ENCODE results near the gene PARD3B. TPM values are rescaled to one million over a fixed set of nuclear protein-coding genes. Genes with fewer than 3 reads are reported as not detected.

The PARD3B gene
- total RNA-seq, 1 experiment from 2014 or later, result 6.4 TPM

- no peak overlapping the region for H3K9ac ChIP-seq (ENCODE audit: extremely low read depth, insufficient read length, low read length)
- no peak overlapping the region for H2BK5ac ChIP-seq (ENCODE audit: insufficient read length, low read length)
- no peaks in the 10 kb centered on the region for H3K27me3 ChIP-seq (ENCODE audit: insufficient read depth, low read length)
- no peaks in the 10 kb centered on the region for H3K9me3 Mint-ChIP-seq
- H4K91ac ChIP-seq (ENCODE audit: insufficient read length, low read depth, low read length), result no peak overlapping the region
- H3K14ac ChIP-seq (ENCODE audit: insufficient read depth, low read length), result no peak overlapping the region
- H4K5ac ChIP-seq (ENCODE audit: insufficient read length, low read depth, low read length), result no peak overlapping the region
- TF ChIP-seq CTCF (conservative IDR thresholded peaks at IDR 0.05), result no peak
- no peaks in the 10 kb centered on the region for H3K23me2 ChIP-seq (ENCODE audit: insufficient read length, low read depth, low read length, poor library complexity, severe bottlenecking)
- no peak overlapping the region for H2BK20ac ChIP-seq (ENCODE audit: low read depth, low read length, poor library complexity, severe bottlenecking)
- H3K79me2 ChIP-seq (ENCODE audit: insufficient read depth, low read length), result no peaks in the 10 kb centered on the region
- no peak overlapping the region for H2AK5ac ChIP-seq (ENCODE audit: insufficient read length, low read length)
- DNase-seq, result no peak
- no peak overlapping the region for H3K4ac ChIP-seq (ENCODE audit: low read depth, low read length)
- H3K9me3 ChIP-seq (ENCODE audit: control insufficient read depth, low read depth, low read length), result no peaks in the 10 kb centered on the region
- H3K4me3 Mint-ChIP-seq, result no peak overlapping the region
- no peak overlapping the region for H3T11ph ChIP-seq (ENCODE audit: low read length)
- no peak overlapping the region for H3K27ac ChIP-seq (ENCODE audit: insufficient read length, low read depth, low read length)
- H3K4me1 ChIP-seq (ENCODE audit: insufficient read depth, low read length), result no peaks in the 10 kb centered on the region
- H3K4me1 Mint-ChIP-seq, result no peaks in the 10 kb centered on the region
- no peaks in the 10 kb centered on the region for H4K20me1 ChIP-seq (ENCODE audit: control insufficient read depth, insufficient read depth, insufficient read length)
- H3K36me3 Mint-ChIP-seq (ENCODE audit: insufficient read depth in 1 of 3, low read depth in 3 of 3), result no peaks in the 10 kb centered on the region
- no CpG with 5 or more reads among the region's 3 CpGs for WGBS (ENCODE audit: extremely low coverage, insufficient read length, low lambda C conversion rate)
- no peak overlapping the region for H3K56ac ChIP-seq (ENCODE audit: insufficient read length, low read depth, low read length)
- H2BK15ac ChIP-seq (ENCODE audit: low read depth, low read length), result no peak overlapping the region
- H2BK120ac ChIP-seq (ENCODE audit: low read depth, low read length, poor library complexity, severe bottlenecking), result no peak overlapping the region
- H3K27me3 Mint-ChIP-seq (ENCODE audit: low read depth), result no peaks in the 10 kb centered on the region
- no peak overlapping the region; a peak in 1 of 7 replicates for H3K27ac Mint-ChIP-seq
- H2BK12ac ChIP-seq (ENCODE audit: insufficient read length, low read depth, low read length), result no peak overlapping the region
- no peak overlapping the region for H2AFZ ChIP-seq (ENCODE audit: low read length)
- no peak overlapping the region for H3K4me2 ChIP-seq (ENCODE audit: insufficient read depth, insufficient read length, low read length)
- H3K79me1 ChIP-seq (ENCODE audit: insufficient read depth, low read depth, low read length, poor library complexity, severe bottlenecking), result no peaks in the 10 kb centered on the region
- H3K23ac ChIP-seq (ENCODE audit: insufficient read length, low read depth, low read length), result no peak overlapping the region
- no peak overlapping the region for H4K8ac ChIP-seq (replicated peaks; ENCODE audit: insufficient read length, low read depth, low read length)
- no peak overlapping the region for H3K18ac ChIP-seq (ENCODE audit: insufficient read length, low read depth, low read length)
Measured at GRCh38 chr2:204718607-204719006, 173.3 kb downstream of the PARD3B start.

Measured in H9 (cell line).